ENCODE measurements around the gene TMEM242. TPM values are rescaled to one million over a fixed set of nuclear protein-coding genes. Genes with fewer than 3 reads are reported as not detected.
A peak's percentile ranks its signal among the peaks of the same experiment; 100 is the strongest.
"Not testable (repeated sequence)": the region's sequence is repeated elsewhere in the genome, so short reads cannot be mapped to it uniquely, and the experiment has no call there.

Gene TMEM242
- polyA plus RNA-seq, 2 of the 4 experiments (the other 2 are of a cell fraction) = 5.3 to 7.4 TPM

GRCh38 chr6:157314705-157315321 is 8.5 kb downstream of the TMEM242 start:
- CTCF ChIA-PET = interaction anchor here (0.8 to 4.1 kb wide), 14 partner anchors 10 to 711 kb away, joined by 3 to 36 read pairs (median 3); partner anchors contain the start of gene ZDHHC14
- Histone ChIP-seq H3K4me1 (peaks cover 17% of the 10 kb centered on the region), H3K27ac (no peak overlapping the region), H3K9me3 (no peaks in the 10 kb centered on the region), H3K4me3 (no peak overlapping the region), H3K4me2 (no peak overlapping the region)
- DNase-seq (ENCODE audit: low read depth in 1 of 2, low spot score in 1 of 2) = peak; percentile 40 to 60
- POLR2A ChIA-PET = interaction anchor here (1.0 kb wide), 1 partner anchor 9 kb away, joined by 9 read pairs; the partner anchor contains the start of gene TMEM242
- 19% methylated on average over 7 of the region's 7 CpGs for WGBS (ENCODE audit: missing lambda C conversion rate)
- TF ChIP-seq SMC3 (IDR thresholded peaks at IDR 0.05) = peak; percentile 87
- TF ChIP-seq RFX5 (IDR thresholded peaks at IDR 0.05) = no peak
- TF ChIP-seq RAD21 (conservative IDR thresholded peaks at IDR 0.05 in 1 of 2, IDR thresholded peaks at IDR 0.05 in 1 of 2) = peak; percentile 78 to 82
- TF ChIP-seq, protein P1, sequence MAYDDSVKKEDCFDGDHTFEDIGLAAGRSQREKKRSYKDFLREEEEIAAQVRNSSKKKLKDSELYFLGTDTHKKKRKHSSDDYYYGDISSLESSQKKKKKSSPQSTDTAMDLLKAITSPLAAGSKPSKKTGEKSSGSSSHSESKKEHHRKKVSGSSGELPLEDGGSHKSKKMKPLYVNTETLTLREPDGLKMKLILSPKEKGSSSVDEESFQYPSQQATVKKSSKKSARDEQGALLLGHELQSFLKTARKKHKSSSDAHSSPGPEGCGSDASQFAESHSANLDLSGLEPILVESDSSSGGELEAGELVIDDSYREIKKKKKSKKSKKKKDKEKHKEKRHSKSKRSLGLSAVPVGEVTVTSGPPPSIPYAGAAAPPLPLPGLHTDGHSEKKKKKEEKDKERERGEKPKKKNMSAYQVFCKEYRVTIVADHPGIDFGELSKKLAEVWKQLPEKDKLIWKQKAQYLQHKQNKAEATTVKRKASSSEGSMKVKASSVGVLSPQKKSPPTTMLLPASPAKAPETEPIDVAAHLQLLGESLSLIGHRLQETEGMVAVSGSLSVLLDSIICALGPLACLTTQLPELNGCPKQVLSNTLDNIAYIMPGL (CRISPR knock-in tag; IDR thresholded peaks at IDR 0.05; ENCODE audit: borderline replicate concordance) = no peak
- TF ChIP-seq CTCF (IDR thresholded peaks at IDR 0.05) = peak; percentile 94
- ATAC-seq = peak in 1 of 2 experiments; percentile 86; a peak in 3 of 6 replicates
- no peak for FAIRE-seq

DNA sequence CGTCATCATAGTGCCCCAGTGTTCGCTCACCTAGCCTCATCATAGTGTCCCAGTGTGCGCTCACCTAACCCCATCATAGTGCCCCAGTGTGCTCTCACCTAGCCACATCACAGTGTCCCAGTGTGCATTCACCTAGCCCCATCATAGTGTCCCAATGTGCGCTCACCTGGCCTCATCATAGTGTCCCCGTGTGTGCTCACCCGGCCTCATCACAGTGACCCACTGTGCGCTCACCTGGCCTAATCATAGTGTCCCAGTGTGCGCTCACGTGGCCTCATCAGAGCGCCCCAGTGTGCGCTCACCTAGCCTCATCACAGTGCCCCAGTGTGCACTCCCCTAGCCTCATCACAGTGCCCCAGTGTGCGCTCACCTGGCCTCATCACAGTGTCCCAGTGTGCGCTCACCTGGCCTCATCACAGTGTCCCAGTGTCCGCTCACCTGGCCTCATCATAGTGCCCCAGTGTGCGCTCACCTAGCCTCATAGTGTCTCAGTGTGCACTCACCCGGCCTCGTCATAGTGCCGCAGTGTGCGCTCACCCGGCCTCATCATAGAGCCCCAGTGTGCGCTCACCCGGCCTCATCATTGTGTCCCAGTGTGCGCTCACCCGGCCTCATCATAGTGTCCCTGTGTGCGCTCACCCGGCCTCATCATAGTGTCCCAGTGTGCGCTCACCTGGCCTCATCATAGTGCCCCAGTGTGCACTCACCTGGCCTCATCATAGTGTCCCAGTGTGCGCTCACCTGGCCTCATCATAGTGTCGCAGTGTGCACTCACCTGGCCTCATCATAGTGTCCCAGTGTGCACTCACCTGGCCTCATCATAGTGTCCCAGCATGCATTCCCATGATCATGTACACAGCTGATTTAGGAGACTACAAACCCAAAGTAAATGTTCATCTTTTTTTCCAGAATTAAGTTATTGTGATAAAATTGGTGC is 9.5 kb downstream of the TMEM242 start:
- ChIA-PET CTCF (interaction anchor here (0.7 to 4.1 kb wide), 11 partner anchors 11 to 375 kb away, joined by 3 to 36 read pairs (median 6); partner anchors contain the start of gene ZDHHC14), POLR2A (interaction anchor here (1.0 kb wide), 1 partner anchor 10 kb away, joined by 9 read pairs; the partner anchor contains the start of gene TMEM242)
- no peak overlapping the region for H3K4me2 ChIP-seq
- H3K27ac ChIP-seq = no peak overlapping the region
- DNase-seq (ENCODE audit: low read depth in 1 of 2, low spot score in 1 of 2) (no peak), FAIRE-seq (no peak), ATAC-seq (no peak)
- 74% methylated on average over 29 of the region's 29 CpGs for WGBS (ENCODE audit: missing lambda C conversion rate)
- TF ChIP-seq GATA3 (IDR thresholded peaks at IDR 0.05; ENCODE audit: borderline replicate concordance) (no peak), FOSL2 (IDR thresholded peaks at IDR 0.05) (no peak), FOSL2 (CRISPR knock-in tag; IDR thresholded peaks at IDR 0.05) (no peak), KDM1A (IDR thresholded peaks at IDR 0.05; ENCODE audit: low read depth) (no peak), BCL3 (IDR thresholded peaks at IDR 0.05) (no peak)
- H3K4me3 ChIP-seq = no peak overlapping the region
- no peaks in the 10 kb centered on the region for H3K9me3 ChIP-seq
- peaks cover 17% of the 10 kb centered on the region for H3K4me1 ChIP-seq

GRCh38 chr6:157312757-157313156 is 10.6 kb downstream of the TMEM242 start:
- no peak for FAIRE-seq
- Histone ChIP-seq H3K4me3 (no peak overlapping the region), H3K4me1 (peaks cover 17% of the 10 kb centered on the region), H3K27ac (no peak overlapping the region), H3K4me2 (no peak overlapping the region), H3K9me3 (no peaks in the 10 kb centered on the region)
- ChIA-PET CTCF (no interaction called here), POLR2A (no interaction called here)
- DNase-seq (ENCODE audit: low read depth in 1 of 2, low spot score in 1 of 2) = no peak
- TF ChIP-seq EP300 (IDR thresholded peaks at IDR 0.05) = no peak
- TF ChIP-seq ESRRA (IDR thresholded peaks at IDR 0.05; ENCODE audit: borderline replicate concordance, low read length) = no peak
- TF ChIP-seq CEBPB (IDR thresholded peaks at IDR 0.05) = no peak
- TF ChIP-seq JUNB (IDR thresholded peaks at IDR 0.05) = no peak
- TF ChIP-seq, protein P2, sequence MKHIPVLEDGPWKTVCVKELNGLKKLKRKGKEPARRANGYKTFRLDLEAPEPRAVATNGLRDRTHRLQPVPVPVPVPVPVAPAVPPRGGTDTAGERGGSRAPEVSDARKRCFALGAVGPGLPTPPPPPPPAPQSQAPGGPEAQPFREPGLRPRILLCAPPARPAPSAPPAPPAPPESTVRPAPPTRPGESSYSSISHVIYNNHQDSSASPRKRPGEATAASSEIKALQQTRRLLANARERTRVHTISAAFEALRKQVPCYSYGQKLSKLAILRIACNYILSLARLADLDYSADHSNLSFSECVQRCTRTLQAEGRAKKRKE (CRISPR knock-in tag; IDR thresholded peaks at IDR 0.05; ENCODE audit: low read depth) = no peak
- no peak for TF ChIP-seq RNF2 (IDR thresholded peaks at IDR 0.05; ENCODE audit: borderline replicate concordance, low read depth)
- TF ChIP-seq CBX8 (IDR thresholded peaks at IDR 0.05) = no peak
- no peak for TF ChIP-seq KDM1A (IDR thresholded peaks at IDR 0.05; ENCODE audit: low read depth)
- TF ChIP-seq NFE2L2 (conservative IDR thresholded peaks at IDR 0.05; ENCODE audit: low read length) = no peak
- no peak for TF ChIP-seq MAZ (IDR thresholded peaks at IDR 0.05; ENCODE audit: borderline replicate concordance, low read depth, low read length)
- no peak for TF ChIP-seq HOXB5 (CRISPR knock-in tag; IDR thresholded peaks at IDR 0.05)
- WGBS (ENCODE audit: missing lambda C conversion rate) = 68% methylated on average over 9 of the region's 9 CpGs
- ATAC-seq = peak in 1 of 2 experiments; percentile 43; a peak in 2 of 6 replicates

DNA sequence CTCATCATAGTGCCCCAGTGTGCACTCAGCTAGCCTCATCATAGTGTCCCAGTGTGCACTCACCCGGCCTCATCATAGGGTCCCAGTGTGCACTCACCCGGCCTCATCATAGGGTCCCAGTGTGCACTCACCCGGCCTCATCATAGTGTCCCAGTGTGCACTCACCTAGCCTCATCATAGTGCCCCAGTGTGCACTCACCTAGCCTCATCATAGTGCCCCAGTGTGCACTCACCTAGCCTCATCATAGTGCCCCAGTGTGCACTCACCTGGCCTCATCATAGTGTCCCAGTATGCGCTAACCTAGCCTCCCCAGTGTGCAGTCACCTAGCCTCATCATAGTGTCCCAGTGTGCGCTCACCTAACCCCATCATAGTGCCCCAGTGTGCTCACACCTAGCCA is 12.6 kb downstream of the TMEM242 start:
- CTCF ChIA-PET; FAIRE-seq; H3K4me3 ChIP-seq; H3K27ac ChIP-seq; H3K4me1 ChIP-seq; H3K9me3 ChIP-seq; H3K4me2 ChIP-seq; DNase-seq (ENCODE audit: low read depth in 1 of 2, low spot score in 1 of 2); POLR2A ChIA-PET: not testable (repeated sequence)
- peak; percentile 33 to 46; a peak in 4 of 6 replicates for ATAC-seq
- WGBS (ENCODE audit: missing lambda C conversion rate) = 61% methylated on average over 4 of the region's 5 CpGs

Data from A549 (cell line).